ENCODE measurements around the gene GPC5.

GRCh38 chr13:92739306-92739818 lies 1340.9 kb downstream of the GPC5 start:
- TF ChIP-seq CTCF (IDR thresholded peaks at IDR 0.05; ENCODE audit: extremely low read depth in 1 of 2, insufficient read depth in 1 of 2, low read depth in 1 of 2, low read length in 2 of 2) (no peak), JUN (IDR thresholded peaks at IDR 0.05; ENCODE audit: borderline replicate concordance, insufficient read depth, insufficient read length, low read depth) (no peak), POLR2AphosphoS5 (IDR thresholded peaks at IDR 0.05; ENCODE audit: insufficient read depth, low read depth, low read length) (no peak), FOS (IDR thresholded peaks at IDR 0.05; ENCODE audit: borderline replicate concordance, insufficient read depth, low read length) (no peak), EZH2 (IDR thresholded peaks at IDR 0.05; ENCODE audit: borderline replicate concordance, low read depth, low read length, severe bottlenecking) (no peak), POLR2A (IDR thresholded peaks at IDR 0.05; ENCODE audit: low read depth, low read length) (no peak)

Measured in endothelial cell of umbilical vein (primary cell).